Natural killer cell (primary cell): ENCODE measurements around the gene NLRP7. TPM values are rescaled to one million over a fixed set of nuclear protein-coding genes. Genes with fewer than 3 reads are reported as not detected.

Experiments
- ATAC-seq, 3 donors: fragments of 150-1000 bp in 2 of 3; fragments of 200-7000 bp in 1 of 3; cut with Tn5 transposase; 1 replicate in 1 of 3; 2 replicates in 2 of 3; pipeline ENCODE4 v1.10.0; 2021; ENCODE audit warnings: mild to moderate bottlenecking in 2 of 3, moderate library complexity in 2 of 3
- DNase-seq, 2 donors: peaks; one replicate each; pipeline versions ENCODE4 v3.0.0 to v3.0.0-alpha.2; 2013 to 2021; ENCODE audit warnings: mixed read lengths in 1 of 2
- H3K27ac ChIP-seq: one replicate; pipeline ENCODE4 v1.5.1; 2013; ENCODE audit warnings: mild to moderate bottlenecking, low read length
- H3K27me3 ChIP-seq: one replicate; pipeline ENCODE4 v1.6.1; 2013; ENCODE audit warnings: low read length; ENCODE audit not compliant: control insufficient read depth, insufficient read depth
- H3K36me3 ChIP-seq: one replicate; pipeline ENCODE4 v1.6.1; 2013; ENCODE audit warnings: low read length; ENCODE audit not compliant: control insufficient read depth, insufficient read depth
- H3K4me1 ChIP-seq: one replicate; pipeline ENCODE4 v1.6.1; 2013; ENCODE audit warnings: low read length; ENCODE audit not compliant: control insufficient read depth, insufficient read depth
- H3K4me3 ChIP-seq: one replicate; pipeline ENCODE4 v1.5.1; 2013; ENCODE audit warnings: low read length
- H3K9me3 ChIP-seq: one replicate; pipeline ENCODE4 v1.6.1; 2013; ENCODE audit warnings: low read length; ENCODE audit not compliant: control insufficient read depth, insufficient read depth
- H3K27ac Mint-ChIP-seq, 2 donors: one replicate each; pipeline ENCODE4 v1.8.0; 2022; ENCODE audit warnings: mild to moderate bottlenecking in 2 of 2, mixed read lengths in 2 of 2, moderate library complexity in 1 of 2
- H3K27me3 Mint-ChIP-seq, 2 donors: one replicate each; pipeline ENCODE4 v1.8.0; 2022; ENCODE audit warnings: low read depth in 2 of 2, mixed read lengths in 2 of 2
- H3K36me3 Mint-ChIP-seq: one replicate; pipeline ENCODE4 v1.8.0; 2022; ENCODE audit warnings: mixed read lengths
- H3K4me1 Mint-ChIP-seq, 2 donors: one replicate each; pipeline ENCODE4 v1.8.0; 2022; ENCODE audit warnings: mixed read lengths in 2 of 2
- H3K4me3 Mint-ChIP-seq: one replicate; pipeline ENCODE4 v1.8.0; 2022; ENCODE audit warnings: mild to moderate bottlenecking, moderate library complexity, mixed read lengths
- H3K9me3 Mint-ChIP-seq, 2 donors: one replicate each; pipeline ENCODE4 v1.8.0; 2022; ENCODE audit warnings: mixed read lengths in 2 of 2
- CTCF ChIP-seq: fragments of 200-600 bp; IDR thresholded peaks from one replicate; pipeline ENCODE4 v1.8.0; 2022; ENCODE audit warnings: antibody characterized with exemption
- WGBS: methylation state at CpG from one replicate; pipeline ENCODE4 v1.1.7; 2013; ENCODE audit warnings: missing lambda C conversion rate; ENCODE audit not compliant: insufficient coverage; 5-methylcytosine and 5-hydroxymethylcytosine counted together
- intact Hi-C: fragments of 100-400 bp; cut with micrococcal nuclease; formaldehyde crosslinking; loops from one replicate; pipeline ENCODE4 v1.14.2; 2022
- total RNA-seq, 4 donors: library from RNA; stranded (reverse); fragments of 120-200 nt in 1 of 4; gene quantifications; one replicate each; pipeline versions ENCODE4 v1.2.3 to v1.2.4, GENCODE V29; 2013 to 2022

The NLRP7 gene
- total RNA-seq, 3 donors from 2014 or later (not counting 1 experiment from before 2014, with no cell fraction given) = not detected

GRCh38 chr19:54877471-54877870 is 69.9 kb downstream of the NLRP7 start:
- H3K27ac ChIP-seq = no peak overlapping the region
- no peak overlapping the region for H3K4me3 Mint-ChIP-seq
- intact Hi-C loops = no loop called here
- H3K4me1 ChIP-seq = peaks cover 15% of the 10 kb centered on the region
- no peaks in the 10 kb centered on the region for H3K36me3 ChIP-seq
- DNase-seq (no peak), ATAC-seq (no peak)
- peaks cover 5% of the 10 kb centered on the region for H3K27me3 ChIP-seq
- H3K4me1 Mint-ChIP-seq = peaks cover 16 to 21% of the 10 kb centered on the region in 2 donors
- no peak for TF ChIP-seq CTCF
- H3K27ac Mint-ChIP-seq = no peak overlapping the region
- no peaks in the 10 kb centered on the region for H3K36me3 Mint-ChIP-seq
- no peaks in the 10 kb centered on the region for H3K9me3 Mint-ChIP-seq
- no peak overlapping the region for H3K4me3 ChIP-seq
- peaks cover 6 to 15% of the 10 kb centered on the region in 2 donors for H3K27me3 Mint-ChIP-seq
- WGBS = 27% methylated on average over 2 of the region's 3 CpGs
- H3K9me3 ChIP-seq = no peaks in the 10 kb centered on the region

- Mint-ChIP-seq H3K4me1 (peaks cover 10 to 14% of the 10 kb centered on the region in 2 donors), H3K27ac (peak overlapping the region in 1 of 2 donors; percentile 63), H3K9me3 (no peaks in the 10 kb centered on the region), H3K36me3 (no peaks in the 10 kb centered on the region), H3K4me3 (no peak overlapping the region), H3K27me3 (peaks cover 8 to 13% of the 10 kb centered on the region in 2 donors)
- Histone ChIP-seq H3K27me3 (no peaks in the 10 kb centered on the region), H3K36me3 (no peaks in the 10 kb centered on the region), H3K4me3 (no peak overlapping the region), H3K4me1 (no peaks in the 10 kb centered on the region), H3K27ac (no peak overlapping the region), H3K9me3 (no peaks in the 10 kb centered on the region)
- TF ChIP-seq CTCF = no peak
- intact Hi-C loops = no loop called here
- ATAC-seq (peak in 2 of 3 donors; percentile 46 to 48), DNase-seq (no peak)
- WGBS = 25% methylated on average over 1 of the region's 2 CpGs
Observed at GRCh38 chr19:54875506-54875905, 71.8 kb downstream of the NLRP7 start.

GRCh38 chr19:54873990-54874389 is 73.3 kb downstream of the NLRP7 start, which contains the start of gene FCAR:
Gene FCAR, plus strand, starts transcription at chr19:54874235. Its CDS starts 55 bp downstream, at chr19:54874290.
- no peaks in the 10 kb centered on the region for H3K9me3 ChIP-seq
- no peaks in the 10 kb centered on the region for H3K36me3 ChIP-seq
- H3K9me3 Mint-ChIP-seq = no peaks in the 10 kb centered on the region
- no peak within 1 kb of the TSS for H3K4me3 Mint-ChIP-seq
- H3K27me3 Mint-ChIP-seq = peaks cover 6 to 8% of the 10 kb centered on the region in 2 donors
- peak within 1 kb of the TSS in 1 of 2 donors; percentile 63 for H3K27ac Mint-ChIP-seq
- 77% methylated on average over 8 of the region's 8 CpGs for WGBS
- no peak within 1 kb of the TSS for H3K4me3 ChIP-seq
- peaks cover 10 to 14% of the 10 kb centered on the region in 2 donors for H3K4me1 Mint-ChIP-seq
- no peak within 1 kb of the TSS for H3K27ac ChIP-seq
- ATAC-seq = peak in 1 of 3 donors; percentile 43
- no peak for TF ChIP-seq CTCF
- intact Hi-C loops = no loop called here
- H3K27me3 ChIP-seq = no peaks in the 10 kb centered on the region
- H3K36me3 Mint-ChIP-seq = no peaks in the 10 kb centered on the region
- no peak for DNase-seq
- H3K4me1 ChIP-seq = no peaks in the 10 kb centered on the region

Other genes with a start within 250 kb of the NLRP7 start
- gene KIR3DL3, start 223.1 kb downstream of the NLRP7 start, total RNA-seq = not detected
- gene KIR2DL3, start 209.0 kb downstream of the NLRP7 start, total RNA-seq = 10 to 100 TPM; 40.7 to 57.3 (median 54.1) TPM
- gene KIR2DL1, start 177.7 kb downstream of the NLRP7 start, total RNA-seq = 10 to 100 TPM; 39.5 to 88.2 (median 70.8) TPM
- gene KIR2DL4, start 143.9 kb downstream of the NLRP7 start, total RNA-seq = 10 to 100 TPM in 1 of 3 donors, 1 to 10 TPM in 2; 7.1 to 14.5 (median 7.3) TPM
- gene KIR3DL1, start 131.1 kb downstream of the NLRP7 start, total RNA-seq = 10 to 100 TPM; 34.7 to 97.1 (median 41.2) TPM
- gene KIR2DS4, start 114.9 kb downstream of the NLRP7 start, total RNA-seq = 100 to 1,000 TPM in 1 of 3 donors, 10 to 100 TPM in 2; 54.5 to 171 (median 56.4) TPM
- 10 to 100 TPM; 24.0 to 89.0 (median 65.1) TPM for gene KIR3DL2, start 97.1 kb downstream of the NLRP7 start, total RNA-seq
- 10 to 100 TPM in 1 of 3 donors, 1 to 10 TPM in 1, under 1 TPM in 1; 0.26 to 23.7 (median 6.7) TPM for gene FCAR, start 73.3 kb downstream of the NLRP7 start, total RNA-seq
- 100 to 1,000 TPM; 213 to 342 (median 244) TPM for gene NCR1, start 41.4 kb downstream of the NLRP7 start, total RNA-seq
- gene NLRP2, start 18.8 kb upstream of the NLRP7 start, total RNA-seq = 10 to 100 TPM; 30.2 to 71.2 (median 42.6) TPM
- gene GP6, start 90.7 kb upstream of the NLRP7 start, total RNA-seq = 1 to 10 TPM in 2 of 3 donors, under 1 TPM in 1; 0.95 to 3.3 (median 2.3) TPM
- gene RDH13, start 115.6 kb upstream of the NLRP7 start, total RNA-seq = 10 to 100 TPM; 18.2 to 25.3 (median 19.3) TPM
- gene EPS8L1, start 128.3 kb upstream of the NLRP7 start, total RNA-seq = 10 to 100 TPM in 1 of 3 donors, 1 to 10 TPM in 2; 8.8 to 15.7 (median 10.0) TPM
- 100 to 1,000 TPM; 162 to 178 (median 174) TPM for gene PPP1R12C, start 170.1 kb upstream of the NLRP7 start, total RNA-seq
- under 1 TPM in 1 of 3 donors, not detected in 2; 0.94 TPM for gene TNNT1, start 201.7 kb upstream of the NLRP7 start, total RNA-seq
- gene TNNI3, start 210.2 kb upstream of the NLRP7 start, total RNA-seq = under 1 TPM in 1 of 3 donors, not detected in 2; 0.94 TPM
- not detected for gene DNAAF3, start 219.1 kb upstream of the NLRP7 start, total RNA-seq
- 1 to 10 TPM; 4.9 to 6.1 (median 5.3) TPM for gene SYT5, start 232.8 kb upstream of the NLRP7 start, total RNA-seq